ENCODE measurements around the gene BRD4.

Gene BRD4

GRCh38 chr19:15235781-15236180 lies 96.6 kb downstream of the BRD4 start:
- H3K4me2 ChIP-seq (ENCODE audit: insufficient read depth, low read length), result no peak overlapping the region
- no peaks in the 10 kb centered on the region for H3K4me1 ChIP-seq (ENCODE audit: insufficient read depth, low read length)
- ATAC-seq (ENCODE audit: insufficient read depth, low read depth) (no peak), DNase-seq (no peak)
- no peaks in the 10 kb centered on the region for H3K27me3 ChIP-seq (ENCODE audit: insufficient read depth, low read length, poor library complexity)
- H4K20me1 ChIP-seq (ENCODE audit: insufficient read depth, low read length), result peaks cover 20% of the 10 kb centered on the region
- TF ChIP-seq EZH2 (IDR thresholded peaks at IDR 0.05; ENCODE audit: borderline replicate concordance, low read depth, low read length, severe bottlenecking), result no peak
- no peak for TF ChIP-seq CTCF (IDR thresholded peaks at IDR 0.05; ENCODE audit: borderline replicate concordance, extremely low read depth, low read length, poor library complexity, severe bottlenecking)
- H3K27ac ChIP-seq (ENCODE audit: low read length), result no peak overlapping the region
- H3K4me3 ChIP-seq (ENCODE audit: low read depth in 1 of 2, low read length in 2 of 2), result no peak overlapping the region
- H3K9me3 ChIP-seq (ENCODE audit: insufficient read depth, low read length, severe bottlenecking), result no peaks in the 10 kb centered on the region
- peaks cover 51% of the 10 kb centered on the region for H3K36me3 ChIP-seq (ENCODE audit: insufficient read depth, low read length)
- no peak overlapping the region for H2AFZ ChIP-seq (ENCODE audit: low read depth, low read length)
- no peak overlapping the region for H3K9ac ChIP-seq (ENCODE audit: low read depth, low read length)
- H3K79me2 ChIP-seq (ENCODE audit: insufficient read depth, low read length), result no peaks in the 10 kb centered on the region

- no peak for DNase-seq
Measured at GRCh38 chr19:15234431-15235130, 97.8 kb downstream of the BRD4 start.

GRCh38 chr19:15231271-15231670 lies 101.1 kb downstream of the BRD4 start:
- no peaks in the 10 kb centered on the region for H3K9me3 ChIP-seq (ENCODE audit: insufficient read depth, low read length, severe bottlenecking)
- no peak for DNase-seq
- H3K4me3 ChIP-seq (ENCODE audit: low read depth in 1 of 2, low read length in 2 of 2), result no peak overlapping the region
- no peak overlapping the region for H3K4me2 ChIP-seq (ENCODE audit: insufficient read depth, low read length)
- peaks cover 2% of the 10 kb centered on the region for H4K20me1 ChIP-seq (ENCODE audit: insufficient read depth, low read length)
- no peak overlapping the region for H2AFZ ChIP-seq (ENCODE audit: low read depth, low read length)
- H3K4me1 ChIP-seq (ENCODE audit: insufficient read depth, low read length), result no peaks in the 10 kb centered on the region
- H3K79me2 ChIP-seq (ENCODE audit: insufficient read depth, low read length), result no peaks in the 10 kb centered on the region
- no peak for ATAC-seq (ENCODE audit: insufficient read depth, low read depth)
- H3K9ac ChIP-seq (ENCODE audit: low read depth, low read length), result no peak overlapping the region
- H3K36me3 ChIP-seq (ENCODE audit: insufficient read depth, low read length), result peaks cover 9% of the 10 kb centered on the region
- no peak overlapping the region for H3K27ac ChIP-seq (ENCODE audit: low read length)
- H3K27me3 ChIP-seq (ENCODE audit: insufficient read depth, low read length, poor library complexity), result no peaks in the 10 kb centered on the region
- TF ChIP-seq EZH2 (IDR thresholded peaks at IDR 0.05; ENCODE audit: borderline replicate concordance, low read depth, low read length, severe bottlenecking) (no peak), CTCF (IDR thresholded peaks at IDR 0.05; ENCODE audit: borderline replicate concordance, extremely low read depth, low read length, poor library complexity, severe bottlenecking) (no peak)

More at GRCh38 chr19:15234431-15235130, 97.8 kb downstream of the BRD4 start:
- H2AFZ ChIP-seq (ENCODE audit: low read depth, low read length), result no peak overlapping the region
- H3K36me3 ChIP-seq (ENCODE audit: insufficient read depth, low read length), result peaks cover 39% of the 10 kb centered on the region
- no peak overlapping the region for H3K4me3 ChIP-seq (ENCODE audit: low read depth in 1 of 2, low read length in 2 of 2)
- no peaks in the 10 kb centered on the region for H3K79me2 ChIP-seq (ENCODE audit: insufficient read depth, low read length)
- TF ChIP-seq CTCF (IDR thresholded peaks at IDR 0.05; ENCODE audit: borderline replicate concordance, extremely low read depth, low read length, poor library complexity, severe bottlenecking), result no peak
- no peak for TF ChIP-seq EZH2 (IDR thresholded peaks at IDR 0.05; ENCODE audit: borderline replicate concordance, low read depth, low read length, severe bottlenecking)
- no peaks in the 10 kb centered on the region for H3K4me1 ChIP-seq (ENCODE audit: insufficient read depth, low read length)
- H3K4me2 ChIP-seq (ENCODE audit: insufficient read depth, low read length), result no peak overlapping the region
- H3K9me3 ChIP-seq (ENCODE audit: insufficient read depth, low read length, severe bottlenecking), result no peaks in the 10 kb centered on the region
- H3K27ac ChIP-seq (ENCODE audit: low read length), result no peak overlapping the region
- no peak for ATAC-seq (ENCODE audit: insufficient read depth, low read depth)
- no peak overlapping the region for H3K9ac ChIP-seq (ENCODE audit: low read depth, low read length)
- no peaks in the 10 kb centered on the region for H3K27me3 ChIP-seq (ENCODE audit: insufficient read depth, low read length, poor library complexity)
- H4K20me1 ChIP-seq (ENCODE audit: insufficient read depth, low read length), result peaks cover 8% of the 10 kb centered on the region

All from DND-41 (cell line).